Retina (tissue), 1 donor: ENCODE measurements around the gene LCP1.
A peak's percentile ranks its signal among the peaks of the same experiment; 100 is the strongest.
"Not testable (repeated sequence)": the region's sequence is repeated elsewhere in the genome, so short reads cannot be mapped to it uniquely, and the experiment has no call there.

Experiments used
- DNase-seq: peaks from one replicate; pipeline ENCODE4 v3.0.0-alpha.2; 2016

LCP1 gene

DNA sequence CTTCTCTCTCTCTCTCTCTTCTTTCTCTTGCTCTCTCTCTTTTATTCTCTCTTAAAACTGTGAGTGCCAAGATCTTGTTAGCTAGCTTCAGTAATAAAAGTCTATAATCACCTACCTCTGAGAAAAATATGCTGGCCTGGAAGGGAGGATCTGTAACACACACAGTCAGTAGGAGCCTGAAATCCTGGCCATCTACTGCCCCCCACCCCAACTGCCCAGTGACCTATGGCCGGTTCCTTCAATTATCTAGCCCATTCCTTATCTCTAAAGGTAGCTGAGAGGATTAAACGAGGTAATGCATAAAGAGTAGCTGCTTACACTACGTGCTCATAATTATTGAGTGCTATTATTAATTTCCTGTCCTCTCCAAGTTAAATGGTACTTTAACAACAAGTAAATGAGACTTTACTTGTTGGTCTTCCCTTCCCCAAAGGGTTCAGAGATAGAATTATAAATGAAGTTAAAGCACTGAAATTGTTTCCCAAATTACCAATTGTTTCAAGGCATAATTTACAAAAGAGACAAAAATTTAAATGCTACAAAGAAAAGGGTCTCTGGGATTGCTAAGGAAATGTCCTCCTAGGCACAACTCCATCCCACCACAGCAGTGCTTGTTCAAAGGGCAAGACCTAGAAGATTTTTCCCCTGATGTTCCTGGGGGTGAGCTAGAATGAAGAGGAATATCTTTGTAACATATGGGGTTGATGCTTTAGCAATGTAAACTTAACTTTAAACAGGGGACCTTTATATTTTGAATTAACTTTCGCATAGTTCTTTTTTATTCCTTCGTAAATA is 1.8 kb downstream of the LCP1 start:
- DNase-seq = no peak

DNA sequence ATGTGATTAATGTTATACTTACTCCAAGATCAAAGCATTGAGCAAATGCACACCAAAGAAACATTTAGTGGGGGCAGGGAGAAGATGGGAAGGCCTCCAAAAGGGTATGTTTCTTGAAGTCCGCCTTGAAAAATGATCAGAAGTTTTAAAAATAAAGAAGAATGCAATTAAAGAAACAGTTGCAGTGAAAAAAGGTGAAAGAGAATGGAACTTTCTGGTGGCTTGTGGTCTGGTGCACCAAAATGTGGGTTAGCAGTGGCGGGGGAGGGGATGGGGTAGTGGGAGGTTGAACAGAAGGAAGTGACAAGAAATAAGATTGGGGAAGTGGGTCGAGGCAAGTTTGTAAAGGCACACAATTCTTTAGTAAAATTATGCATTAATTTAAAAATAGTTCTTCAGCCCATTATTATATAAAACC is 2.5 kb downstream of the LCP1 start:
- no peak for DNase-seq

DNA sequence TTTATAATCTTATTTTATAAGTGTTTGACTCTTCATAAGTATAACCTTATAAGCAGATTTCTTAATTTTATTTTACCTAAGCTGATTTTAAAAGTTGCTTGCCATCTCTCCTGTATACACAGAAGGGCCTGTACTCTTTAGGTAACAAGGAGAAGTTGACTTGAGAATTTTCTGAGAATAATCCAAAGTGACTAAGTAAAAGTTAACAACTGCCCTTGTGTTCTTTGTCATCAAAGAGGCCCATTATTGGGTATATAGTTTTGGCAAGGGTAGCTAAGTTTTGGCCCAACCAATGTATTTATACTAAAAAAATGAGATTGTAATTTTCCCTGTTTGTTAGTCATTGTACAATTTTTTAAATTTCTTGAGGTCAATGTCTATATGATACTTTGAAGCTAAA is 3.2 kb downstream of the LCP1 start:
- DNase-seq = no peak

DNA sequence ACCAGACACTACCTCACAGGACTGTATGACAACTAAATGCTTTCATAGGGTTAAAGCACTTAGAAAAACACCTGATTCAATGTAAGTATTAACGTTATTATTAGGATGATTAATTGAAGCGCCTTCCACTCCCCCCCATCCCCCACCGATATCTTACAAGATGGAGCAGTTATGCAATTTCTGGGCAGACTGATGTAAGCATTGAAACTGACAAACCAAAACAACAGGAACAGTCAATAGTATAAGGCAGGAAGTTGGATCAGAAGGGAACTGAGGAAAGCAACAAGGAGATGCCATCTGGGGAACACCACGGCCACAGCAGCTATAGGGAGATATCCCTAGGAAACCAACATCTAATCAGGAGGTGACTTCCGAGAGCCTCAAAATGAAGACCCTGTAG is 3.8 kb downstream of the LCP1 start:
- no peak for DNase-seq

DNA sequence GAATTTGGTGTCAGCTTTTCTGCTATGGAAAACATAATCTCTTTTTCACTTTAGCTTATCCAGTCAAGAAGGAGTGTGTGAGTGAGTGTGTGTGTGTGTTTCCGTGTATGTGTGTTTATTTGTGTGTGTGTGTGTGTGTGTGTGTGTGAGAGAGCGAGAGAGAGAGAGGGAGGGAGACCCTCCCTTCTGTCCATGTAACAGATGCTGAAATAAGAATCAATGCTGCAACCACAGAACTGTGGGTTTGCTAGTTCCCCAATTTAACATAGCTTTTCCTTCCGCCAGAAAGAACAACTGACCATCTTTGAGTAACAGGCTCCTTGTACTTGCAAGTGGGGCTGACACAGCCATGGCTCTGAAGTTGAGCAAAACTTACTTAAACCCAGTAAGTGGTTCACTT is 5.2 kb downstream of the LCP1 start:
- no peak for DNase-seq

DNA sequence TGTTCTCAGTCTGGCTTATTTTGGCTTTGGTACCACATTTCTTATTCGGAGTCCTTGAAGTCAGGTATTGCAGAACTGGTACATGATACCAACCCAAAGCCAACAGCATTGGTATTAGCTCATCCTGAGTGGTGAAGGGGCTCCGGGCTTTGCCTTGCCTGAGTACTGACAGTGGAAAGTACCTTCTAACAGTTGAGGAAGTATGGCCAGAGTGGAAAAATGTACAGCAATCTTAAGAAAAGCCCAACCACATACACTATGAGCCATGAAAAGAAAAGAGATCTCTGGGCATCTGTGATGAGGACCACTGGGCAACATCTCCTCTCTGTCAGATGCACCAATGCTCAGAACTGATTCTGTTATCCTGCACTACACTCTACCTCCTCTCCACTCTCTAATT is 8.3 kb downstream of the LCP1 start:
- DNase-seq = no peak

DNA sequence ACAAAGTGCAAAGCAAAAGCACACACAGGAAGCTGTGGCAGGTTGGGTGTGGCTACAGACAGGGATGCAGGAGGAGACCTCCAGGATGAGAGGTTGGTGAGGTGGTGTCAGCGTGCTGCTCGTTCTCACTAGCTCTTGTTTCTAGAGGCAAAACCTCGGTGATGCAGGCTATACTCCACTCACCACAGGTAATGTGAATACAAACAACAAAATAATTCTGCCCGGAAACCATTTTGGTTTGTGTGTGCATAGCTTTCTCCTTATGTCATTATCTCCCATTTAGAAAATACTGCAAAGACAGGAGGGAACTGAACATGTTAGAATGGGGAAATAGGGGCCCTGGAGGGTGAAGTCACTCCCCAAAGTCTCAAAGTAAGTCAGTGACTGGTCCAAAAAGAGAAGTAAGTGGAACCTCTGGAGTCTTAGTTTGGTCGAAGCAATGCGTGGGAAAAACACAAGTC is 9.4 kb downstream of the LCP1 start:
- DNase-seq = no peak

DNA sequence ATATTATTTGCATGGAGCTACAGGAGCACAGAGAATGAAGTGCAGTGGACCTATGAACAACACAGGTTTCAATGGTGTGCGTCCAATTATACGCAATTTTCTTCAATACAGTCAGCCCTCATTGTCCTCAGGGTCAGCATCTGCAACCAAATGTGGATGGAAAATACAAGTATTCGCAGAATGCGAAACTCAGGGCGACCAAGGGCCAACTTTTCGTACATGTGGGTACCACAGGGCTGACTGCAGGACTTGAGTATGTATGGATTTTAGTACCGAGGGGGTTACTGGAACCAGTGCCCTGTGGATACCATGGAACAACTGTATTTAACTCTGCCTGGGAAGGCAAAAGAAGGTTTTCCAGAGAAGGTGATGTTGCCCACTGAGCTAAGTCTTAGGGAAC is 10.2 kb downstream of the LCP1 start:
- no peak for DNase-seq

DNA sequence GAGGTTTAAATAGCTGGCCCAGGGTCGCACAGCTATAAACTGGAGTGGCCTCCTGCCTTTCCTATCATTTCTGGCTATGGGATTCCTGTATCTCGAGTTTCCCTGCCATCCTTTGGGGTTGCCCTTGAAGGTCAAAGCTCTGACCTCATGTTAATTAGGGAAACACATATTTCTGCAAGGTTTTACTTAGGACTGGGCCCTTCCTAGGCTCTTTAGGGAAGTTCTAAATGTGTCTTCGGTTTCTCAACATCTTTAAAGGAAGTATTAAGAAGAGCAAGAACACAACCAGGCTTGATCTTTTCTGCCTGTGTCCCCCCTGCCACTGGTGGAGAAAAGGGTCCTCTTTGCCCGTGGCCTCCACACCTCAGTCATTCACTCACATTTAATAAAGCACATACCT is 10.8 kb downstream of the LCP1 start:
- DNase-seq = no peak

DNA sequence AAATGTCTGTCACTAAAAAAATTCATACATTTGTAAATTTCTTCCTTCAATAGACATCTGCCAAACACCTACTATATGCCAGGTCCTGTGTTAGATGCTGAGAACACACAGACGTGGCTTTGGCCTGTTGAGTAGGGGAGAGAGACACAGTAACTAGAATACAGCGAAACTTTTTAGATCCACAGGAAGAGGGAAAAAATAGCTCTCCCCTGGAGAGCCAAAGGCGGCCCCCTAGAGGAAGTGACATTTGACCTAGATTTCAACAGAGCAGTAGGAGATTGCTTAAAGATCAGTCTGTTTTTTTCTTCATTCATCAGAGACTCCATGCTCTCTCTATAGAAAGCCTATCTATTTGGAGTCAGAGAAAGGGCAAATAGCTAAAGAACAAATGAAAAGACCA is 11.3 kb downstream of the LCP1 start:
- DNase-seq = no peak

DNA sequence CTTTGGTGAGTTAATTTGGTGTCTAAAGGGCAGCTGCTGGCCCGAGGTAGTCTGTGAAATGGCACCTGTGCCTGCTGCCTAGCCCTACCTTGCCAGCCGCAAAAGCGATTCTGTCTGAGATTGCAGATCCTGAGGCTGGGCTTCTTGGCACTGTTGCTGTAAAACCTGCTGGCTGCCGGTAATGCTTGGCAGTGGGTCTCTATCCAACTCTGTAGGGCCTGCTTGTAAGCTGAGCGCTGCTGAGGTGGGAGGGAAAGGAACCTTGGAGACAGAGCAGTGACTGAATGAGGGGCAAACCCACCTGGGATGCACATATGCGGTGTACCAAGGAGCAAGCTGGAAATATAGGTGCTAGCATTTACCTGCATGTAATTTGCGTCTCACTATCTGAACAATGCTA is 11.7 kb downstream of the LCP1 start:
- DNase-seq = no peak

DNA sequence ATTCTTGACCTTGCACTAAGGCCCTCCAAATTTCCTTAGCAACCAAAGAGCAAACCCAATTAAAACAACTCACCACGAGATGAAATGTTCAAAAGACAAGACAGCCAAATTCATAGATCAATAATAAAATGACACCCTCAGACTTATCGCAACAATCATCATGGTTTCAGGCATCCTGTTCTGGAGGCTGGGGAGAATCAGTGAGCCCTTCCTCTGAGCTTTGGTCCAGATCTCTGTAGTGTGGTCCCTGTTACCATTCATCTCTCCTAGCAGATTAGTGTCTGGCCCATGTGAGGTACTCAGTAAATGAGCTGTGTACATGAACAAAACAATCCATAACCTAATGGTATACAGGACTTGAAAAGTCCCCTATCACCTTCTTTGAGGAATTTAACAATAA is 12.2 kb downstream of the LCP1 start:
- DNase-seq = no peak

DNA sequence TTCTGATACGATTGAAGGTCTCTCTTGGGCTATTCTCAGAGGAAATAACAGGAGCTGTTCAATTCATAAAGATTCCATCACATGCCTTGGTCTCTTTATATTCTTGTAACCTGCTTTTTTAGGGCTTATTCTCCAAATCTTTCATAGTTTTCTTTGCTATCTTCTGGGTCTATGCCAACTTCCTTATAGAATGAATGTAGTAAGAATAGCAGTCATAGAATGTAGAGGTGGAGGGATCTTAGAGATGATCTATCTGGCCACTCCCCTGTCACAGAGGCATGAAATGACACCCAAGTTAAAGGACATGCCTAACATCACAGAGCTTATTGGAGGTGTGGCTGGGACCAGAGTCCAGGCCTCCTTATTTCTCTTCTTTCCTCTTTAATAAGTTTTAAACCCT is 13.2 kb downstream of the LCP1 start:
- no peak for DNase-seq

DNA sequence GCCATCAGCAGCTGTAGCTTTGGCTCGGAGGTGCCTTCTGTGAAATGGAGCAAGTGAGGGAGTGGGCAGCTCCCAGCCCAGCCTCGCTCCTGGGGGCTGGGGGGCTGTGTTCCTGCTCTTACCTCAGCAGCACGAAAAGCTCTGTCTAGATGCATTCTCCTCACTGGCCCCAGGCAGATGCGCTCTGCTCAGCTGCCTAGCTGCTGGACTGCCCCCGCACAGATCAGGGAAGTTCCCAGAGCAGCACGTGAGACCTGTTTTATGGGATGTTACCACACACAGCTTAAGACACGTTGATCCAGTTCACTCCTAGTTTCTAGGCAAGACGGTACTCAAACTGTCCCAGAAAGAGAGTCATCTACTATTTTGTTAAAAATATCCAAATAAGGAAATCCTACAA is 13.6 kb downstream of the LCP1 start:
- no peak for DNase-seq

DNA sequence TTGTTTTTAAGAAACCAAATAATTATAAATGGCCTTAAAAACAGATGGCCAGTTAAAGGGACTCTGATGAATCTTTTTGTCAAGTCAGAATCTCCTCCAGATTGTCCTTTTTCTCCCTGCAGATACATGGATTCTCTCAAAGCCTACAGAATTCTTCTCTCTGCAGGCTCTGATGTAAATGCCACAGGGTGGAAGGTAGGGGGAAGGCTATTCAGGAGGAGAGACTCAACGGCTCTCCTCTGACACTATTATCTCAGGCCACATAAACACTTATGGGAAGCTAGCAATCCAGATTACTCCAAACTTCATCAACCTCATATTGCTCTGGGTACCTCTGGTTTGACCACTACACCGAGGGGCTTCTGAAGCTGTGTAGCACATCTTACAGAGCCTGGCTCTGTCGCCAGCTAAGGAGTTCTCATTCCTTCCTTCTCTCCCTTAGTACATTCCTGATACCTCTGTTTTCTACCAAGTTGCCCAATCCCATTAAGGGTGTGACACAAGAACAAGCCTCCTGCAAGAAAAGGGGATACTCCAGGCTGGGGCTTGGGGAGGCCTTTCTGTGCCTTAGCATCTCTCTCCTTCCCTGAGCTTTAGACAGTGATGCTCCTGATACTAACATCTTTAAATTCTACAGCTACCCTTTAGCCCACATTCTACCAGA is 14.9 kb downstream of the LCP1 start:
- DNase-seq = no peak

DNA sequence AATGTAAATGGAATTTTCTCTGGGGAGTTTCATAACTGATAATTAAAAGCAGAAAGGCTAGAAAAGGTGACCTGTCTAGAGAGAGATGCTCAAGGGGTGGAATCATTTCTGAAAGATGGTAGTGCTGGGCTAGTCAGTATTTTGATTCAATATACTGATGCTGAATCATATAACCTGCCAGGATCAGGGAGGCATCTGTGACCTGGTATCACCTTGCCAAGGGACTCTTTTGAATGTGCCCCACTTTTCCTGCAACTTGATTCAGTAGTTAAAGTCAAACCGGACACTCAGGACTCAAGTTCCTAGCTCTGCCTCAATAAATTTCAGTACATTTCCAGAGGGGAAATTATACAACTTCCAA is 15.8 kb downstream of the LCP1 start:
- no peak for DNase-seq

DNA sequence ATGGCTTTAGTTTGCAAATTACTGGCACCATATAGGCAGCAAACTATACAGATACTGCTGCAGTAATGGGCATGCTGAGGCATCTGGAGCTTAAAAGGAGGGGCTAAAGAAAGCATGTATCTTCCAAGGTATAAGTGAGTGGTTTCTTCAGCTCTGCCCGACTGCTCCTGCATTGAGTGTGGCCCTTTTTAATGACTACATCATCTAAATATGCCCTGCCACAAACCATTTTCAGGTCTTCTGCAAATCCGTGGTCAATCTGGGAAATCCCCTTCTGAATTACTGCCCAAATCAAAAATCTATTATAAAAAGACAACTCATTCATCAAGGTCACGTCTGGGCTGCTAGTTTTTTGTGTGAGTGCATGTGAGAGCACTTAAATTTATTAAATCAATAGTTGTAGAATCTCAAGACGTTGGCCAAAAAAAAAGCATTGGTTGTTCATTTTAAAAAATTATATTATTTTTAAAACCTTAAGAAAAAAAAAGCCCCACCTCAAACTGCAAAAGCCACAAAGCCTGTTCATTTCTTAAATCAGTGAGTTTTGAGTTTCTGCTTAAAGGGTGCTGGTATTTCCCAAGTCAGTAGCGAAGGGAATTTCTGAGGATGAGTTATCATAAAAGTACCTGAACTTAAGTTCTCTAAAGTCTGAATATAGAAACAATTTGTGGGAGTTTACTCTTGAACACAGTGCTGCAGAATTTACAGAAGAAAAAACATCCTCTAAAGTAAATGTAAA is 16.3 kb downstream of the LCP1 start:
- no peak for DNase-seq

DNA sequence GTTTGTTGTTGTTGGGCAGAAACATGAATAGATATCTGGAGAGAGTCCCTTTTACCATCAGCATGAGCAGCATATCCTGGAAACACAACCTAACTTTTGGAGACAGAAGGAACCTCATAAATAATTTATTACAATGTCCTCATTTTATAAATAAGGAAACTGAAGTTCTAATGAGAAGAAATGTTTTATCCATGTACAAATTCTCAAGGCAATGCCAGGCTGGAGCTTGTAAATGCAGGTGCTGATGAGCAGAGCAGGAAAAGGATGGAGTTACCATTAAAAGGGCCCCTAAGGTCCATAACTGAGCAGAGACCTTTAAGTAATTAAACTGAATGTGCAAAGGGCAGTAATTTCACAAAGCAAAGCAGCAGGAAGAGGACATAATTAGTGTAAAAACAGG is 17.3 kb downstream of the LCP1 start:
- no peak for DNase-seq

DNA sequence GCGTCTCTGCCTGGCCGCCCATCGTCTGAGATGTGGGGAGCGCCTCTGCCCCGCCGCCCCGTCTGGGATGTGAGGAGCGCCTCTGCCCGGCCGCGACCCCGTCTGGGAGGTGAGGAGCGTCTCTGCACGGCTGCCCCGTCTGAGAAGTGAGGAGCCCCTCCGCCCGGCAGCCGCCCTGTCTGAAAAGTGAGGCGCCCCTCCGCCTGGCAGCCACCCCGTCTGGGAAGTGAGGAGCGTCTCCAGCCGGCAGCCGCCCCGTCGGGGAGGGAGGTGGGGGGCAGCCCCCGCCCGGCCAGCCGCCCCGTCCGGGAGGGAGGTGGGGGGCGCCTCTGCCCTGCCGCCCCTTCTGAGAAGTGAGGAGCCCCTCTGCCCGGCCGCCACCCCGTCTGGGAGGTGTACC is 19.2 kb downstream of the LCP1 start:
- not testable (repeated sequence) for DNase-seq

DNA sequence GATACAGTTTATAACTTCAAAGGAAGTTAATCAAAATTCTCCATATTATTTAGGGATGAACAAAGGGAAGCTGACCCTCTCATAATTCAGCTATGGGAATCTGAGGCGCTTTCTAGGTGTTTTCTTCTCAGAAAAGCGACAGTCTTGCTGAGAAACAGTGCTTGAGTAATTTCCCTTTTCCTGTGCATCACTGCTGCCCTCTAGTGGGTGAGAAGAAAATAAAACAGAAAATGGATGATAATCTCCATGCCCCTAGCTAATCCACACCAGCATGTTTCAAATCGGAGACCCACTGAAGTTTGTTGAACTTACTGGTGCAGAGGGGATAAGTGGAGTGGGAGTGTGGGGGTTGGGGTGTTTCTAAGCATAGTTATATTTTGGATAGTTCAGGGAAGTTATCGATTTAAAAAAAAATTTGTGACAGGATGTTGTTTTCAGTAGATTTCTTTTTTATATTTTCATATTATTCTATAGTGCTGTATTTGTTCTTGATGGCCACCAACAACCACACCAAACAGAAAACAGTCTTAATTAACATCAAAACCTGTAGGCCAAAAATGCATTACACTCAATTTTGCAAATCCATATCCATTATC is 21.4 kb downstream of the LCP1 start:
- peak; percentile 61 for DNase-seq

DNA sequence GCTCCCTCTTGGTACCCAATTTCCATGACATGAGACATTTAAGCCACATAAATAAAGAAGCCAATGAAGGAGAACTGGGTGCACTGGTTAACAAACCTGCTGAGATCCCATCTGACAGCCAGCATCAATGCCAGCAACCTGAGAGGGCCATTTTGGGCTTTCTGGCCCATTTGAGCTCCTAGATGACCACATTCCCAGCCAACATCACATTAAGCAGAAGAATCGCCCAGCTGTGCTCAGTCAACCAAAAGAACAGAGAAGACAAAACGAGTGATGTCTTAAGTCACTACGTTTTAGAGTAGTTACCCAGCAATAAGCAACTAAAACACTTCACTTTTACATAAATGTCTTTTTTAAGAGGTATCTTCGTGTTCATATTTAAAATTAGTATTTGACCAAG is 21.9 kb downstream of the LCP1 start:
- DNase-seq = no peak

DNA sequence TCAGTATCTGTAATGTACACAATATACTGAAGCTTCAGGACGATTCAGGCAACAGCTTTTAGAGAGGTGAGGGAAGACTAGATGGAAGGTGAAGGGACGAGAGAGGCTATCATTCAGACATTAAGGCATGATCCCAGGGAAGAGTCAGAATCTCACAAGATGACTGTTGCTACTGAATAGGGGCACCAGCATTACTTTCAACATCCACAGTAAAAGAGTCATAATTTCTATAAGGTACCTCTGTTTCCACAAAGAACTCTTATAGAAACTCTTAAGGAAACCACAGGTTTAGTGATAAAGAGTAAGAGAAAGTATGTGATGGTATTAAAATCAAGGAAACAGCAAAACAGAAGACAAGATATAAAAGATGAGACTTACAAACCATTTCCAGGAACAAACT is 23.0 kb downstream of the LCP1 start:
- no peak for DNase-seq

DNA sequence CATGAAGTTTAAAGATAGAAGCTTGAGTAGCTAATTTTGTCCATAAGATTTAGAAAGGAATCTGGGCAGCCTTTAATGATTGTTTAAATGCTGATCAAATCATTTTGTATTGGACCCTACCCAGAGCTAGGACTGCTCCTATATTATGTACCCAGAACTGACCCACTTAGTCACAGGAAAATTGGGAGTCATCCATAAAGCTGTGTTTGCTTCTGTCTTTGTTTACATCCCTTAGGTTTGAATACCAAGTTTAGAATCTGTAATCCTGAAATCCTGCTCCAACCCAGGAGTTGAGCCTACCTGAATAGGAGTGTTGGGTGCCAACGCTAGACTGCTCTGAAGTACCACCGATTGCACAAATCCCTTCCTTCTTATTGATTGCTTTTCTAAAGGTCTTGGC is 23.8 kb downstream of the LCP1 start:
- no peak for DNase-seq
